HepG2 (cell line): ENCODE measurements around the gene SPINDOC. TPM values are rescaled to one million over a fixed set of nuclear protein-coding genes. Genes with fewer than 3 reads are reported as not detected.

ENCODE experiments used
- ARHGAP35 ChIP-seq: sonication (generic); formaldehyde crosslinking; IDR thresholded peaks from 2 replicates; pipeline ENCODE4 v1.9.0; 2022; ENCODE audit warnings: mild to moderate bottlenecking, inconsistent platforms, moderate library complexity, missing genetic modification reagents, borderline replicate concordance
- GABPA ChIP-seq, 2 experiments: IDR thresholded peaks; 2 replicates each; pipeline ENCODE4 v1.6.1; 2011 to 2016; ENCODE audit warnings: low read depth in 2 of 2, low read length in 1 of 2, missing biosample characterization in 1 of 2, missing genetic modification characterization in 1 of 2
- HOXA3 ChIP-seq: sonication (generic); formaldehyde crosslinking; IDR thresholded peaks from 2 replicates; pipeline ENCODE4 v1.5.0; 2020; ENCODE audit warnings: missing genetic modification reagents
- RBFOX2 ChIP-seq: fragments of 200-400 bp; formaldehyde crosslinking; IDR thresholded peaks from 2 replicates; pipeline ENCODE4 v1.6.1; 2017; ENCODE audit warnings: low read depth, mild to moderate bottlenecking, low read length
- SAP130 ChIP-seq: IDR thresholded peaks from 2 replicates; pipeline ENCODE4 v1.6.1; 2016; ENCODE audit warnings: low read depth
- ZNF33B ChIP-seq: sonication (generic); formaldehyde crosslinking; IDR thresholded peaks from 2 replicates; pipeline ENCODE4 v1.5.1; 2020; ENCODE audit warnings: mild to moderate bottlenecking, missing genetic modification reagents
- ZNF773 ChIP-seq: sonication (generic); formaldehyde crosslinking; IDR thresholded peaks from 2 replicates; pipeline ENCODE4 v1.4.0; 2020; ENCODE audit warnings: missing genetic modification reagents, borderline replicate concordance
- ZNF776 ChIP-seq: sonication (generic); formaldehyde crosslinking; IDR thresholded peaks from 2 replicates; pipeline ENCODE4 v1.4.0; 2020; ENCODE audit warnings: mild to moderate bottlenecking, missing genetic modification reagents
- polyA plus RNA-seq, 8 experiments: library from polyadenylated mRNA; depleted of rRNA in 3 of 8; stranded (reverse) in 7 of 8; unstranded in 1 of 8; fragments of >200 nt; fragmentation: Illumina TruSeq in 4 of 8; extraction: Trizol in 4 of 8; gene quantifications; 2 replicates each; pipeline versions ENCODE4 v1.2.1 to v1.2.3, GENCODE V29; 2011 to 2016; ENCODE audit warnings: low read depth in 4 of 8, missing spikeins in 1 of 8, mixed read lengths in 1 of 8; ENCODE audit not compliant: insufficient read depth in 1 of 8
- total RNA-seq, 5 experiments: library from RNA; depleted of rRNA; stranded (reverse); fragments of >200 nt; fragmentation: Illumina TruSeq; extraction: Trizol; gene quantifications; 2 replicates each; pipeline ENCODE4 v1.2.3, GENCODE V29; 2016; ENCODE audit warnings: low read depth in 1 of 5
- TF ChIP-seq, protein P1 (sequence below): sonication (generic); formaldehyde crosslinking; IDR thresholded peaks from 2 replicates; pipeline ENCODE4 v1.9.0; 2022; ENCODE audit warnings: missing genetic modification reagents, mild to moderate bottlenecking, borderline replicate concordance
- TF ChIP-seq, protein P2 (sequence below): sonication (generic); formaldehyde crosslinking; IDR thresholded peaks from 2 replicates; pipeline ENCODE4 v1.4.0; 2020; ENCODE audit warnings: missing genetic modification reagents, mild to moderate bottlenecking, borderline replicate concordance

Gene SPINDOC
- total and polyA plus RNA-seq, 2 of the 13 experiments (the other 11 are each of a cell fraction or from before 2014, with no cell fraction given): 21.4 to 29.9 TPM

DNA sequence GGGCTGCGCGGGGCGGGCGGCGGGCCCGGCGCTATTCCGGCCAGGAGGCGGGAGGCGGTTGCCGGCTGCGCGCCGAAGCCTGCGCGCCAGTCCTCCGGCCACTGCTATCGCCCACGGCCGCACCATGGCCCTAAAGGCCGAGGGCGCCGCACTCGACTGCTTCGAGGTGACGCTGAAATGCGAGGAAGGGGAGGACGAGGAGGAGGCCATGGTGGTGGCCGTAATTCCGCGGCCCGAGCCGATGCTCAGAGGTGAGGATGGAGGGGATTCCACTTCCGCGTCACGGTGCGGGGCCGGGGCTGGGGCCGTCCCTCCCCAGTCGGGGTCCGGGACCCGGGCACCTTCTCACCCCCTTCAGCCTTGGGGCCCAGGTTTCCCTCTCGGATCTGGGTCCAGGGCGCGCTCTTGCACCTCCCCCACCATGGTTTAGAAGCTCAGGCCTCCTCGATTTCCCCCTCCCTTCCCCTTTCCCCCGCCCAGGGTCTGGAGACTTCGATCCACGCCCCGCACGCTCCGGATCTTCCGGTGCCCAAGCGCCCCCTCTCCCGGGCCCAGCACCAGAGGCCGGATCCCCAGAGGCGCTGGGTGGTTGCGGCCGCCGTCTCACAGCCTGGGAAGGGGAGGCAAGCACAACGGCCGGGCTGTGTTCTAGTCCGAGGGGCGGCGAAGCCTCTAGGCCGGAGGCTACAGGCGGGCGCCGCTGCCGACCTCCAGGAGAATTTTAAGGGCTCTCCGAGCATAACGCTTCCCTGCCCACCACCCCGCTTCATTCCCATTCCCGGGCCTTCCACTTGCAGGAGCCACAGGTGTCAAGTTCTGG lies 517 bp downstream of the SPINDOC start (continued):
- TF ChIP-seq, protein P1, sequence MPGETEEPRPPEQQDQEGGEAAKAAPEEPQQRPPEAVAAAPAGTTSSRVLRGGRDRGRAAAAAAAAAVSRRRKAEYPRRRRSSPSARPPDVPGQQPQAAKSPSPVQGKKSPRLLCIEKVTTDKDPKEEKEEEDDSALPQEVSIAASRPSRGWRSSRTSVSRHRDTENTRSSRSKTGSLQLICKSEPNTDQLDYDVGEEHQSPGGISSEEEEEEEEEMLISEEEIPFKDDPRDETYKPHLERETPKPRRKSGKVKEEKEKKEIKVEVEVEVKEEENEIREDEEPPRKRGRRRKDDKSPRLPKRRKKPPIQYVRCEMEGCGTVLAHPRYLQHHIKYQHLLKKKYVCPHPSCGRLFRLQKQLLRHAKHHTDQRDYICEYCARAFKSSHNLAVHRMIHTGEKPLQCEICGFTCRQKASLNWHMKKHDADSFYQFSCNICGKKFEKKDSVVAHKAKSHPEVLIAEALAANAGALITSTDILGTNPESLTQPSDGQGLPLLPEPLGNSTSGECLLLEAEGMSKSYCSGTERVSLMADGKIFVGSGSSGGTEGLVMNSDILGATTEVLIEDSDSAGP (CRISPR knock-in tag): peak; percentile 43; the same call in 1 of the 2 replicates
- peak; percentile 75 for TF ChIP-seq SAP130 (CRISPR knock-in tag)
- TF ChIP-seq, protein P2, sequence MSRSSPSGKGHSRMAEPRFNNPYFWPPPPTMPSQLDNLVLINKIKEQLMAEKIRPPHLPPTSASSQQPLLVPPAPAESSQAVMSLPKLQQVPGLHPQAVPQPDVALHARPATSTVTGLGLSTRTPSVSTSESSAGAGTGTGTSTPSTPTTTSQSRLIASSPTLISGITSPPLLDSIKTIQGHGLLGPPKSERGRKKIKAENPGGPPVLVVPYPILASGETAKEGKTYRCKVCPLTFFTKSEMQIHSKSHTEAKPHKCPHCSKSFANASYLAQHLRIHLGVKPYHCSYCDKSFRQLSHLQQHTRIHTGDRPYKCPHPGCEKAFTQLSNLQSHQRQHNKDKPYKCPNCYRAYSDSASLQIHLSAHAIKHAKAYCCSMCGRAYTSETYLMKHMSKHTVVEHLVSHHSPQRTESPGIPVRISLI: peak; percentile 8; the same call in 1 of the 2 replicates
- TF ChIP-seq RBFOX2: peak; percentile 71
- TF ChIP-seq ARHGAP35 (CRISPR knock-in tag): 0 out of 2 replicates have a peak, but pooled peaks have one; percentile 34
- TF ChIP-seq ZNF33B (CRISPR knock-in tag): no peak
- TF ChIP-seq ZNF773 (CRISPR knock-in tag): no peak
- peak; percentile 53 for TF ChIP-seq GABPA (IDR thresholded peaks at IDR 0.05; ENCODE audit: low read depth, low read length)
- TF ChIP-seq GABPA (CRISPR knock-in tag; IDR thresholded peaks at IDR 0.05; ENCODE audit: low read depth): peak; percentile 85
- peak; percentile 66; the same call in 1 of the 2 replicates for TF ChIP-seq ZNF776
- TF ChIP-seq HOXA3 (CRISPR knock-in tag): no peak
